Measurements from ENCODE around the gene ZNF77. TPM values are rescaled to one million over a fixed set of nuclear protein-coding genes. Genes with fewer than 3 reads are reported as not detected.
"Not testable (repeated sequence)": the region's sequence is repeated elsewhere in the genome, so short reads cannot be mapped to it uniquely, and the experiment has no call there.

The ZNF77 gene
- total RNA-seq, 3 donors from 2014 or later (not counting 1 experiment from before 2014, with no cell fraction given) = 6.0 to 9.2 (median 6.8) TPM

DNA sequence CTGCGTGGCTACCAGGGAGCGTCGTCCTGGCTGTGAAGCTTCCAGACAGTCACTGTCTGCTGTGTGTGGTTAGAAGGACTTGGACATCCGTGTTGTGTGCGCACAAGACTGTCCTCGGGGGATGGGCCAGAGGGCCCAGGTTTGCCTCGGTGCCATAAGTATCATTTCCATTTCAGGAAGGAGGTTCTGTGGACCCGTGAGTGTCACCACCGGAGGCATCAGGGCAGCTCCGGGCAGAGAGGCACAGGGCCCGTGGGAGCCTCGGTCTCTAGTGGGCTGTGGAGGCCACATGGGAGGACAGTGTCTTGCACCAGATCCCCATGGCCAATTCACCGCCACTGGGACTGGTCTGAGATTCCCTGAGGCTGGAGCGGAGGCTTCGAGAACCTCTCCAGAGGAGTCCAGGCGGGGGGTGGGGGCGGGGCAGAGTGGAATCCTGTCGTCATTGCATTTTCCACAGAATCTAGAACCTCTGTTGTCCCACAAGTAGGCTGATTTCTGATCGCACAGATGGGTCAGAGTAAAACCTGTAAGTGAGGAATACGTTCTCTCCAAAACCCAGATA is 38.1 kb downstream of the ZNF77 start:
- 92% methylated on average over 20 of the region's 20 CpGs for WGBS (ENCODE audit: insufficient coverage)
- no peak for DNase-seq
- Histone ChIP-seq H3K36me3 (ENCODE audit: control insufficient read depth, insufficient read depth, low read length) (no peaks in the 10 kb centered on the region), H3K4me3 (ENCODE audit: low read length) (no peak overlapping the region), H3K27ac (ENCODE audit: low read length) (no peak overlapping the region), H3K9me3 (ENCODE audit: control insufficient read depth, insufficient read depth, low read length) (no peaks in the 10 kb centered on the region), H3K4me1 (ENCODE audit: control insufficient read depth, insufficient read depth, low read length) (peaks cover 4% of the 10 kb centered on the region), H3K27me3 (ENCODE audit: control insufficient read depth, insufficient read depth, low read length) (no peaks in the 10 kb centered on the region)
- no peaks in the 10 kb centered on the region for H3K9me3 Mint-ChIP-seq
- H3K4me3 Mint-ChIP-seq = no peak overlapping the region
- no peaks in the 10 kb centered on the region for H3K36me3 Mint-ChIP-seq
- TF ChIP-seq, protein P1, sequence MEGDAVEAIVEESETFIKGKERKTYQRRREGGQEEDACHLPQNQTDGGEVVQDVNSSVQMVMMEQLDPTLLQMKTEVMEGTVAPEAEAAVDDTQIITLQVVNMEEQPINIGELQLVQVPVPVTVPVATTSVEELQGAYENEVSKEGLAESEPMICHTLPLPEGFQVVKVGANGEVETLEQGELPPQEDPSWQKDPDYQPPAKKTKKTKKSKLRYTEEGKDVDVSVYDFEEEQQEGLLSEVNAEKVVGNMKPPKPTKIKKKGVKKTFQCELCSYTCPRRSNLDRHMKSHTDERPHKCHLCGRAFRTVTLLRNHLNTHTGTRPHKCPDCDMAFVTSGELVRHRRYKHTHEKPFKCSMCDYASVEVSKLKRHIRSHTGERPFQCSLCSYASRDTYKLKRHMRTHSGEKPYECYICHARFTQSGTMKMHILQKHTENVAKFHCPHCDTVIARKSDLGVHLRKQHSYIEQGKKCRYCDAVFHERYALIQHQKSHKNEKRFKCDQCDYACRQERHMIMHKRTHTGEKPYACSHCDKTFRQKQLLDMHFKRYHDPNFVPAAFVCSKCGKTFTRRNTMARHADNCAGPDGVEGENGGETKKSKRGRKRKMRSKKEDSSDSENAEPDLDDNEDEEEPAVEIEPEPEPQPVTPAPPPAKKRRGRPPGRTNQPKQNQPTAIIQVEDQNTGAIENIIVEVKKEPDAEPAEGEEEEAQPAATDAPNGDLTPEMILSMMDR (IDR thresholded peaks at IDR 0.05) = no peak
- H3K4me1 Mint-ChIP-seq = peaks cover 13% of the 10 kb centered on the region in 2 donors
- H3K27ac Mint-ChIP-seq = no peak overlapping the region
- ATAC-seq = no peak
- H3K27me3 Mint-ChIP-seq (ENCODE audit: low read depth in 2 of 2) = no peaks in the 10 kb centered on the region
- intact Hi-C loops (cut with micrococcal nuclease) = no loop called here

DNA sequence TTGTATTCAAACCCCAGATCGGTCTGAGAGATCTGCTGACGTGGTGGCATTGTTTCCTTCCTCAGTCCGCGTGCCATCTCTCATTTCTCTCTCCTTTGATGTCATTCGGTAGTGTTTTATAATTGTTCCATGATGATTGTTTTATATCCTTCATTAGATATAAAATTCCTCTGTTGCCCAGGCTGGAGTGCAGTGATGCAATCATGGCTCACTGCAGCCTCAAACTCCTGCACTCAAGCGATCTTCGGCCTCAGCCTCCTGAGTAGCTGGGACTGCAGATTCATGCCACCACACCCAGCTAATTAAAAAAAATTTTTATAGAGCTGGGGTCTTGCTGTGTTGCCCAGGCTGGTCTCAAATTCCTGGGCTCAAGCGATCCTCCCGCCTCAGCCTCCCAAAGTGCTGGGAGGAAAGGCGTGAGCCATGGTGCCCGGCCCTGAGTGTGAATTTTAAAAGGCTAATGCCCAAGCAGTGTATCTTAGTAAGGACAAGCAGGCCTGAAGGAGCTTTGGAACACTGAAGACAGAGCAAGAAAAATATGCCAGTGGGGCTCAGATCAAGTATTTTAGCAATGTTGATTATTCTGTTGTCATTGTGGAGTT is 38.8 kb downstream of the ZNF77 start:
- Histone ChIP-seq H3K4me3 (ENCODE audit: low read length) (no peak overlapping the region), H3K36me3 (ENCODE audit: control insufficient read depth, insufficient read depth, low read length) (no peaks in the 10 kb centered on the region), H3K9me3 (ENCODE audit: control insufficient read depth, insufficient read depth, low read length) (no peaks in the 10 kb centered on the region), H3K27me3 (ENCODE audit: control insufficient read depth, insufficient read depth, low read length) (no peaks in the 10 kb centered on the region), H3K4me1 (ENCODE audit: control insufficient read depth, insufficient read depth, low read length) (peaks cover 10% of the 10 kb centered on the region), H3K27ac (ENCODE audit: low read length) (no peak overlapping the region)
- H3K27ac Mint-ChIP-seq = no peak overlapping the region
- WGBS (ENCODE audit: insufficient coverage) = 94% methylated on average over 8 of the region's 11 CpGs
- H3K4me1 Mint-ChIP-seq = peaks cover 20% of the 10 kb centered on the region in 2 donors
- ATAC-seq (no peak), DNase-seq (no peak)
- no peak overlapping the region for H3K4me3 Mint-ChIP-seq
- H3K36me3 Mint-ChIP-seq = no peaks in the 10 kb centered on the region
- intact Hi-C loops (cut with micrococcal nuclease) = no loop called here
- TF ChIP-seq, protein P1 (IDR thresholded peaks at IDR 0.05) = no peak
- H3K9me3 Mint-ChIP-seq = no peaks in the 10 kb centered on the region
- no peaks in the 10 kb centered on the region for H3K27me3 Mint-ChIP-seq (ENCODE audit: low read depth in 2 of 2)

DNA sequence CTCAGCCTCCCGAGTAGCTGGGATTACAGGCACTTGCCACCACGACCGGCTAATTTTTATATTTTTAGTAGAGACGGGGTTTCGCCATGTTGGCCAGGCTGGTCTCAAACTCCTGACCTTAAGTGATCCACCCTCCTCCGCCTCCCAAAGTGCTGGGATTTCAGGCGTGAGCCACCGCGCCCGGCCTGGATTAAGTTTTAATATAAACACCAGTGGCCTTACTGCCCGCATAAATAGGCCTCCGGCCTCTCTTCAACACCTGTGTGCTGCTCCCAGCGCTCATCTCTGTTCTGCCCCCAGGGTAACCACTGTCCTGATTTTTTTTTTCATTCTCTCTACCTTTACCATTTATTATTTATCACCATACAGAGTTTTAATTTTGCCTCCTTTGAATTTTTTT is 41.4 kb downstream of the ZNF77 start:
- H3K4me3 ChIP-seq (ENCODE audit: low read length); DNase-seq; H3K36me3 Mint-ChIP-seq; H3K9me3 ChIP-seq (ENCODE audit: control insufficient read depth, insufficient read depth, low read length); H3K27me3 Mint-ChIP-seq (ENCODE audit: low read depth in 2 of 2); H3K27me3 ChIP-seq (ENCODE audit: control insufficient read depth, insufficient read depth, low read length); H3K9me3 Mint-ChIP-seq; H3K36me3 ChIP-seq (ENCODE audit: control insufficient read depth, insufficient read depth, low read length); H3K27ac ChIP-seq (ENCODE audit: low read length); H3K27ac Mint-ChIP-seq; H3K4me3 Mint-ChIP-seq; ATAC-seq: not testable (repeated sequence)
- intact Hi-C loops (cut with micrococcal nuclease) = loop anchor here (5.0 kb wide), 1 partner anchor 44 kb away; no protein-coding TSS in a partner anchor
- WGBS (ENCODE audit: insufficient coverage) = 96% methylated on average over 13 of the region's 13 CpGs
- H3K4me1 ChIP-seq (ENCODE audit: control insufficient read depth, insufficient read depth, low read length) = peaks cover 13% of the 10 kb centered on the region
- H3K4me1 Mint-ChIP-seq = peaks cover 25 to 27% of the 10 kb centered on the region in 2 donors

DNA sequence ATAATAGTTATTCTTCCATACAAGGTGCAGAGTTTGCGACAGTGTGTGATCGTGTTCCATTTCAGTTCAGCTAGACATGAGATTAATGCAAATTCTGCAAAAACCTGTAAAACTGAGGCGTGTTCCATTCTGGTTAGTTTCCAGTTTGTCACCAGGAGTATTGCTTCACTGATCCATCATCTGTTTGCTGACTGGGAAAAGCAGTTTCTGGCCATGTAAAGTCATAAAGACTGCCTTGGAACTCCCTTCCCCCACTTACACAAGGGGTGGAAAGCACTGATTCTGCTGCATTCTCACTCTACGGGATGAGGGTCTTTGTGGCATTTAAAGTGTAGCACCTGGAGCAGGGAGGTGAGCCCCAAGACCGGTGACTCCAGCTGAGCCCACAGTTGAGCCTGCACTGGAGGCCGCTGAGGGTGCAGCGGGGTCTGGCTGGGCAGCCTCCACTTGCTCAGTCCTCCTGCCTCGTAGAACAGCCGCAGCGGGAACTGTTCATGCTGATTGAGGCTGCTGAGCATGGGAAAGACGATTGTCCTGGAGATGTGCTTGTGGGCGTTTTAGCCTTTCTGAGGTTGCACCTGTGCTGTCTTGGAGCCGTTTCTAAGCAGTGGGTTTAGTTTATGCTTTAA is 42.1 kb downstream of the ZNF77 start:
- Histone ChIP-seq H3K4me1 (ENCODE audit: control insufficient read depth, insufficient read depth, low read length) (peaks cover 13% of the 10 kb centered on the region), H3K27me3 (ENCODE audit: control insufficient read depth, insufficient read depth, low read length) (no peaks in the 10 kb centered on the region), H3K4me3 (ENCODE audit: low read length) (no peak overlapping the region), H3K27ac (ENCODE audit: low read length) (no peak overlapping the region), H3K36me3 (ENCODE audit: control insufficient read depth, insufficient read depth, low read length) (no peaks in the 10 kb centered on the region), H3K9me3 (ENCODE audit: control insufficient read depth, insufficient read depth, low read length) (no peaks in the 10 kb centered on the region)
- Mint-ChIP-seq H3K27ac (no peak overlapping the region), H3K9me3 (no peaks in the 10 kb centered on the region), H3K4me1 (peaks cover 25 to 27% of the 10 kb centered on the region in 2 donors), H3K36me3 (no peaks in the 10 kb centered on the region), H3K4me3 (peak overlapping the region; percentile 99), H3K27me3 (ENCODE audit: low read depth in 2 of 2) (no peaks in the 10 kb centered on the region)
- no peak for DNase-seq
- TF ChIP-seq, protein P1 (IDR thresholded peaks at IDR 0.05) = no peak
- intact Hi-C loops (cut with micrococcal nuclease) = loop anchor here (5.0 kb wide), 1 partner anchor 45 kb away; no protein-coding TSS in a partner anchor
- 85% methylated on average over 13 of the region's 13 CpGs for WGBS (ENCODE audit: insufficient coverage)
- no peak for ATAC-seq
